Muscle of arm (tissue), 12 donors: ENCODE data around the gene UCMA. TPM values are rescaled to one million over a fixed set of nuclear protein-coding genes. Genes with fewer than 3 reads are reported as not detected.
A peak's percentile ranks its signal among the peaks of the same experiment; 100 is the strongest.
"Not testable (repeated sequence)": the region's sequence is repeated elsewhere in the genome, so short reads cannot be mapped to it uniquely, and the experiment has no call there.

Source experiments
- DNase-seq: peaks from one replicate; pipeline ENCODE4 v3.0.0-alpha.2; 2013
- polyA plus RNA-seq, 12 donors: library from polyadenylated mRNA; unstranded; fragments of 120-200 nt; gene quantifications; one replicate each; pipeline ENCODE4 v1.2.1, GENCODE V29; 2013; ENCODE audit not compliant: insufficient read length in 12 of 12

Gene UCMA
- polyA plus RNA-seq, 12 donors: 0.68 to 2.6 (median 1.1) TPM; not detected in 2

- DNase-seq: not testable (repeated sequence)
These were observed 562 bp upstream of the UCMA start for GRCh38 chr10:13234736-13235135.

GRCh38 chr10:13233358-13233757 lies 816 bp downstream of the UCMA start:
- no peak for DNase-seq

- DNase-seq: no peak
These were observed 2.4 kb downstream of the UCMA start for GRCh38 chr10:13231808-13232207.

GRCh38 chr10:13231190-13231589 lies 3.0 kb downstream of the UCMA start:
- DNase-seq: no peak

GRCh38 chr10:13227031-13227430 lies 7.1 kb downstream of the UCMA start:
- no peak for DNase-seq

DNA sequence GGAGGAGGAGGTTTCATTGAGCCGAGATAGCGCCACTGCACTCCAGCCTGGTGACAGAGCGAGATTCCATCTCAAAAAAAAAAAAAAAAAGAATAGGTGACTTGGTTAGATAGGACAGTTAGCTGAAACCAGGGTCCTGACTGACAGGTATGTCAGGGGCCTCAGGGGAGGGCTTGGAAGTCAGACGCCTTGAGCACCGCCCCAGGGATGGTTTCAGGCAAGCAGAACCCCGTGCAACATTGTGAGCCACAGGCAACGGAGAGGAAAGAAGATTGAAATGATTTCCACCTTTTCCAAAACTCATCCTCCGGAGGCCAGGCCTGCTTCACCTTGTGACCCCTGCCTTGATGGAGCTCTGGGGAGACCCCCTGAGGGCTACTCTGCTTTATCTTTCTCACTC lies 8.6 kb downstream of the UCMA start:
- DNase-seq: no peak

GRCh38 chr10:13224210-13224995 lies 9.8 kb downstream of the UCMA start:
- DNase-seq: no peak

GRCh38 chr10:13223241-13223640 lies 10.9 kb downstream of the UCMA start:
- DNase-seq: no peak

DNA sequence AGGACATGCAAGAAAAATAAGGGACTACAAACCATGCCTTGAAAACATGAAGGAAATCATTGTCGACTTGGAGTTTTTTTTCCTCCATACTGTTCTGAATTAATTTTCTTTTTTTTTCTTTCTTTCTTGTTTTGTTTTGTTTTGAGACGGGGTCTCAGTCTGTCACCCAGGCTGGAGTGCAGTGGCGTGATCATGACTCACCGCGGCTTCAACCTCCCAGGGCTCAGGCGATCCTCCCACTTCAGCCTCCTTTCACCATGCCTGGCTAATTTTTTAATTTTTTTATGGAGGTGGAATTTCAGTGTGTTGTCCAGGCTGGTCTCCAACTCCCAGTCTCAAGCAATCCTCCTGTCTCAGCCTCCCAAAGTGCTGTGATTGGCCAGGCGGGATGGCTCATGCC lies 11.6 kb downstream of the UCMA start:
- DNase-seq: no peak

DNA sequence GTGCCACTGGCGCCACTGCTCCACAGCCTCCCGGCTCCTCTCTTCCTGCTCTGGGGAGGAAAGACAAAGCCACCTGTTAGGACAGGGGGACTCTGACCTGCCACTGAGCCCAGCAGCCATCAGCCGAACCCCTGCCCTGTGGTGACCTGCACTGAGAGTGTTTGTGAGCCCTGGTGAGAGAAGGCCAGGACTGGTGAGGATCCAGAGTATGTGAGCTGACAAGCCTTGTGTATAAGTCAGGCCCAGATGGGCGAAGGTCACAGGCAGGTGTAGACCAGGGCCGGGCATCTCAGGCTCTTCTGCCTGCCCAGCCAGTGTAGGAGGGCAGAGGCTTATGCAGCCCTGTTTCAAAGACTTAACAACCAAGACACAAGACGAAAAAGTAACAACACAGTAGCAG lies 12.0 kb downstream of the UCMA start:
- DNase-seq: no peak

DNA sequence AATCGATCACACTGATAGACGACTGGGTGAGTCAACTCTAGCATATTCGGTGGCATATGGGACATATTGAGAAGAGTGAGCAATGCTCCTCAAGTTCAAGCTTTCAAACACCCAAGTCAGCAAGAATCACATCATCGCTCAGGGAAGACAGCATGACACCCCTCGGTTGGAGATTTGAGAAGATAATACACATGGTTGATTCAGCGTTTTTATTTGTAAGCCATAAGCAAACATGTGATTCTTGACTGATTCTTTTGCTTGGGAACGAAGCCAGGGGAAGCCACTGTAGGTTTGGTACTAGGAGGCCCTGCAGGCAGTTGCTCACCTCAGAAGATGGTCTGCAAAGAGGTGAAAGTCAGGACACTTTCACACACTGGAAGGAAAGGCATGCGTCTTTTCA lies 12.6 kb downstream of the UCMA start:
- no peak for DNase-seq

- no peak for DNase-seq
These were observed 14.2 kb downstream of the UCMA start for GRCh38 chr10:13219685-13220670.

GRCh38 chr10:13218878-13219277 lies 15.3 kb downstream of the UCMA start:
- no peak for DNase-seq

GRCh38 chr10:13213163-13213562 lies 21.0 kb downstream of the UCMA start:
- DNase-seq: no peak

- DNase-seq: peak; percentile 15
These were observed 27.4 kb downstream of the UCMA start for GRCh38 chr10:13206546-13207443.

- no peak for DNase-seq
These were observed 28.1 kb downstream of the UCMA start for GRCh38 chr10:13206091-13206490.

- DNase-seq: no peak
These were observed 33.0 kb downstream of the UCMA start for GRCh38 chr10:13201132-13201531.

GRCh38 chr10:13195016-13195415 lies 39.2 kb downstream of the UCMA start:
- DNase-seq: no peak

DNA sequence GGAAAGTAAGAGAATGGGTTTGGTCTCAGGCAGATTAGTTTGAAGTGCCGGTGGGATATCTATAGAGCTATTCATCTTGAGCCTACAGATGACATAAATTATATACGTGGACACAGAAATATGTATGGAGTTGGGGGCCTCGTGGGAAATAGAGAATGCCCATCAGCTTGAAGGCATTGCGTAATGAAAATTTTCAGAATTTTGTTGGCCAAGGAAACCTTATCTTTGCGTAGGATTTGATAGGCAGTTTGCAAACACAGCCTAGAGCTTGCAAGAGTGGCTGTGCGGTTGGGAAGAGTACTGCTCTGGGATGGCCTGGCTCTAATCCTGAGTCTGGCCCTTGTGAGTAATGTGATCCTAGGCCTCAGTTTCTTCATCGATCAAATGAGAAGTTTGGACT lies 40.5 kb downstream of the UCMA start:
- no peak for DNase-seq

GRCh38 chr10:13191362-13191761 lies 42.8 kb downstream of the UCMA start:
- DNase-seq: no peak

GRCh38 chr10:13190816-13191215 lies 43.4 kb downstream of the UCMA start:
- no peak for DNase-seq

- DNase-seq: peak; percentile 16
These were observed 44.2 kb downstream of the UCMA start for GRCh38 chr10:13189961-13190360.
